DND-41 (cell line): ENCODE measurements around the gene IFITM5.

Source experiments
- CTCF ChIP-seq: IDR thresholded peaks from 2 replicates; pipeline ENCODE4 v1.5.1; 2012; ENCODE audit warnings: borderline replicate concordance, low read length, moderate library complexity, mild to moderate bottlenecking; ENCODE audit not compliant: poor library complexity, severe bottlenecking; ENCODE audit errors: extremely low read depth
- EZH2 ChIP-seq: IDR thresholded peaks from 3 replicates; pipeline ENCODE4 v1.6.1; 2012; ENCODE audit warnings: borderline replicate concordance, low read depth, mild to moderate bottlenecking, moderate library complexity, low read length, inconsistent platforms; ENCODE audit not compliant: severe bottlenecking

DNA sequence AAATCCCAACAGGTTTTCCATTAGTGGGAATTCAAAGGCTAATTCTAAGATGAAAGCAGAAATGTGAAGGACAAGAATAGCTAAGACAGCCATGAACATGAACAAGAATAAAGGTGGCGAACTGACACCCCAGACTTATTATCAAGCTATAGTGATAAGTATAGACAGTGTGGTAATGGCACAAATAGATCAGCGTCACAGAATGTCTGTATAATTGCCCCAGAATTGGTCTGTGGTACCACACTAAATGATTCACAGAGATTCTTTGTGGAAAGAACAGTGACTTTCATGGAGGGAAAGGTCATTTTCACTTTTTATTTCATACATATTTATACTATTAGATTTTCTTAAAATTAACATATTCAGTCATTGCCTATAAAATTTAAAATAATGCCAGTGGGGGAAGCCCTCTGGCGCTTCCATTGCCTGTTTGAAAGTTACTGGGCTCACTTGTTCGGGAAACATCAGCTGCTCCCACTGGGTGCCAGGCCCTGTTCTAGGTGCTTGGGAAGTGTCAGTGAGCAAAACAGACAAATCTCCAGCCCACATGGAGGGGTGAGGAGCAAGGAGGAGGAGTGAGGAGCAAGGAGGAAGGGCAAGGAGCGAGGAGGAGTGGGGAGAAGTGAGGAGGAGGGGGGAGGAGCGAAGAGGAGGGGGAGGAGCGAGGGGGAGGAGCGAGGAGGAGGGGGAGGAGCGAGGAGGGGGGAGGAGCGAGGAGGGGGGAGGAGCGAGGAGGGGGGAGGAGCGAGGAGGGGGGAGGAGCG is 32.5 kb downstream of the IFITM5 start:
- TF ChIP-seq CTCF (no peak), EZH2 (no peak)
